Naive thymus-derived CD4-positive, alpha-beta T cell (primary cell): Measurements from ENCODE around the gene DSTN. TPM values are rescaled to one million over a fixed set of nuclear protein-coding genes. Genes with fewer than 3 reads are reported as not detected.

ENCODE experiments used
- ATAC-seq: fragments of 150-1000 bp; cut with Tn5 transposase; 2 replicates; pipeline ENCODE4 v1.10.0; 2021; ENCODE audit warnings: mild to moderate bottlenecking, moderate library complexity
- CTCF ChIA-PET: fragments of 350-600 bp; sonication (Branson Sonifier 250); formaldehyde crosslinking; loops from one replicate; lab custom pipeline; 2021; ENCODE audit warnings: antibody characterized with exemption; lab: Charles Lee
- POLR2A ChIA-PET: fragments of 350-600 bp; sonication (Branson Sonifier 250); formaldehyde crosslinking; loops from one replicate; lab custom pipeline; 2021; ENCODE audit warnings: antibody characterized with exemption, inconsistent platforms; lab: Charles Lee
- DNase-seq, 9 donors: peaks; one replicate each; pipeline versions ENCODE4 v3.0.0 to v3.0.0-alpha.2; 2020 to 2022; ENCODE audit warnings: mixed read lengths in 1 of 9
- H3K27ac ChIP-seq: one replicate; pipeline ENCODE4 v1.7.0; 2013; ENCODE audit warnings: mild to moderate bottlenecking, low read depth, low read length, moderate library complexity
- H3K27me3 ChIP-seq, 2 donors: one replicate each; pipeline ENCODE4 v1.7.0; 2013; ENCODE audit warnings: low read length in 2 of 2, mild to moderate bottlenecking in 2 of 2, moderate library complexity in 2 of 2; ENCODE audit not compliant: control insufficient read depth in 2 of 2, insufficient read depth in 2 of 2
- H3K36me3 ChIP-seq, 3 experiments: 1 replicate in 2 of 3; 2 replicates in 1 of 3; pipeline ENCODE4 v1.7.0; 2013; ENCODE audit warnings: low read length in 3 of 3, mild to moderate bottlenecking in 3 of 3, moderate library complexity in 1 of 3; ENCODE audit not compliant: insufficient read depth in 3 of 3, control insufficient read depth in 2 of 3
- H3K4me1 ChIP-seq, 2 donors: one replicate each; pipeline ENCODE4 v1.7.0; 2013; ENCODE audit warnings: low read length in 2 of 2, mild to moderate bottlenecking in 2 of 2, moderate library complexity in 1 of 2; ENCODE audit not compliant: control insufficient read depth in 2 of 2, insufficient read depth in 2 of 2
- H3K4me3 ChIP-seq: 2 replicates; pipeline ENCODE4 v1.7.0; 2013; ENCODE audit warnings: mild to moderate bottlenecking, low read length
- H3K9me3 ChIP-seq, 3 experiments: 1 replicate in 2 of 3; 2 replicates in 1 of 3; pipeline ENCODE4 v1.7.0; 2013; ENCODE audit warnings: low read length in 3 of 3; ENCODE audit not compliant: control insufficient read depth in 2 of 3
- H3K27ac Mint-ChIP-seq, 9 donors: one replicate each; pipeline ENCODE4 v1.8.0; 2020 to 2022; ENCODE audit warnings: mixed read lengths in 9 of 9, mild to moderate bottlenecking in 8 of 9, moderate library complexity in 5 of 9, inconsistent platforms in 2 of 9
- H3K27me3 Mint-ChIP-seq, 5 donors: one replicate each; pipeline ENCODE4 v1.8.0; 2021 to 2022; ENCODE audit warnings: mixed read lengths in 5 of 5, mild to moderate bottlenecking in 1 of 5
- H3K36me3 Mint-ChIP-seq, 5 donors: one replicate each; pipeline ENCODE4 v1.8.0; 2020 to 2022; ENCODE audit warnings: mixed read lengths in 5 of 5, mild to moderate bottlenecking in 3 of 5, inconsistent platforms in 1 of 5
- H3K4me1 Mint-ChIP-seq, 7 donors: one replicate each; pipeline ENCODE4 v1.8.0; 2020 to 2022; ENCODE audit warnings: mixed read lengths in 7 of 7, mild to moderate bottlenecking in 3 of 7, inconsistent platforms in 1 of 7
- H3K4me3 Mint-ChIP-seq, 10 donors: one replicate each; pipeline ENCODE4 v1.8.0; 2020 to 2022; ENCODE audit warnings: mild to moderate bottlenecking in 10 of 10, mixed read lengths in 10 of 10, moderate library complexity in 6 of 10, inconsistent platforms in 2 of 10
- H3K9me3 Mint-ChIP-seq, 11 donors: one replicate each; pipeline ENCODE4 v1.8.0; 2020 to 2022; ENCODE audit warnings: mixed read lengths in 11 of 11, mild to moderate bottlenecking in 4 of 11, inconsistent platforms in 1 of 11, moderate library complexity in 1 of 11
- intact Hi-C, 2 donors: fragments of 100-400 bp; cut with micrococcal nuclease; formaldehyde crosslinking; loops; one replicate each; pipeline ENCODE4 v1.15.1; 2023
- polyA plus RNA-seq, 2 donors: library from polyadenylated mRNA; unstranded; fragments of 300-500 nt; fragmentation: Illumina TruSeq; gene quantifications; one replicate each; pipeline ENCODE4 v1.2.3, GENCODE V29; 2021
- total RNA-seq, 6 experiments: library from RNA in 5 of 6; stranded (reverse) in 5 of 6; gene quantifications; 1 replicate in 5 of 6; 2 replicates in 1 of 6; pipeline ENCODE4 v1.2.3 and lab custom pipeline; 2021 to 2026

Gene DSTN
- total and polyA plus RNA-seq, 7 experiments from 2014 or later: 28.7 to 113 (median 38.7) TPM

DNA sequence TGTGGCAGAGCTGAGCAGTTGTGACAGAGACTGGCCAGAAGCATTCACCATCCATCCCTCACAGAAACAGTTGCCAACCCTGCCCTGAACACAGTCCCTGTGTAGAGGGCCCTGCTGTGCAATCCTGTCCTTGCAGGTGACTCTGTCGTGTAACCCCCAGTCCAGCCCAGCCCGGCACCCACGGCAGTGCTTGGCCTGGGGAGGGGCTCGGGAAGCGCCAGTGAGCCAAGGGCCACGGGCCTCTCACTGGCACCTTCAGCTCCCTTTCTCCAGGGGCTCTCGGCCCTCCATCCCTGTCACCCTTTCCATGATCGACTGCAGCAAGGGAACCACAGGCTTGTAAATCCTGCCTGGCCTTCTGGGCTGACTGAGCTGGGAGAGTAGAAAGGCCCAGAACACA, 59.1 kb downstream of the DSTN start:
- no peaks in the 10 kb centered on the region for H3K9me3 ChIP-seq
- DNase-seq: no peak
- H3K4me1 ChIP-seq: no peaks in the 10 kb centered on the region
- no peaks in the 10 kb centered on the region for H3K27me3 ChIP-seq
- no peak for ATAC-seq
- no peaks in the 10 kb centered on the region for H3K9me3 Mint-ChIP-seq
- peaks cover 0 to 80% (median 0%) of the 10 kb centered on the region in 3 experiments for H3K36me3 ChIP-seq
- no peak overlapping the region for H3K4me3 Mint-ChIP-seq
- H3K27me3 Mint-ChIP-seq: no peaks in the 10 kb centered on the region
- H3K4me1 Mint-ChIP-seq: peaks cover 0 to 2% (median 0%) of the 10 kb centered on the region in 7 donors
- no peak overlapping the region for H3K4me3 ChIP-seq
- ChIA-PET CTCF (no interaction called here), POLR2A (no interaction called here)
- H3K36me3 Mint-ChIP-seq: peaks cover 4 to 30% (median 10%) of the 10 kb centered on the region in 5 donors
- intact Hi-C loops: no loop called here
- no peak overlapping the region for H3K27ac Mint-ChIP-seq
- no peak overlapping the region for H3K27ac ChIP-seq

DNA sequence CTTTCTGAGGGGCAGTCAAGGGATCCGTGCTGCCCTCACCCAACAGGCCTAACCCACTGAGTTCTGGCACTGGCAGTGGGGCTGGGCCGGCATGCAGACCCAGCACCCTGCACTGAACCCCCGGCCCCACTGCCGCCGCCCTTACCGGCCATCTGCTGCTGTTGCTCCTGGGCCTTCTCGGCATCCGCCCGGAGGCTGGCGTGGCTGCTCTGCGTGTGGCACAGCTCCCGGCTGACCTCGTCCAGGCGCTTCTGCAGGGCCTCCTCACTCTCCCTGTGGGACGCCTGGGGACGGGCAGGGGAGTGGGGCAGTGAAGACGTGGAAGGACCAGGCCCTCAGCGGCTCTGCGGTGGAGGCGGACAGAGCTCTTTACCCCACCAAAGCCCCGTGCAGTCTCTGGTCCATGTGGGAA, 59.8 kb downstream of the DSTN start:
- no peaks in the 10 kb centered on the region for H3K27me3 ChIP-seq
- no peaks in the 10 kb centered on the region for H3K4me1 ChIP-seq
- Mint-ChIP-seq H3K36me3 (peaks cover 5 to 28% (median 10%) of the 10 kb centered on the region in 5 donors), H3K27ac (no peak overlapping the region), H3K4me1 (peaks cover 0 to 2% (median 0%) of the 10 kb centered on the region in 7 donors), H3K4me3 (no peak overlapping the region), H3K9me3 (no peaks in the 10 kb centered on the region), H3K27me3 (no peaks in the 10 kb centered on the region)
- ATAC-seq (no peak), DNase-seq (no peak)
- H3K9me3 ChIP-seq: no peaks in the 10 kb centered on the region
- H3K36me3 ChIP-seq: peaks cover 0 to 80% (median 0%) of the 10 kb centered on the region in 3 experiments
- intact Hi-C loops: no loop called here
- POLR2A ChIA-PET: interaction anchor here (1.3 kb wide), 1 partner anchor 47 kb away, joined by 3 read pairs; no protein-coding TSS in a partner anchor
- no peak overlapping the region for H3K27ac ChIP-seq
- CTCF ChIA-PET: no interaction called here
- H3K4me3 ChIP-seq: no peak overlapping the region

DNA sequence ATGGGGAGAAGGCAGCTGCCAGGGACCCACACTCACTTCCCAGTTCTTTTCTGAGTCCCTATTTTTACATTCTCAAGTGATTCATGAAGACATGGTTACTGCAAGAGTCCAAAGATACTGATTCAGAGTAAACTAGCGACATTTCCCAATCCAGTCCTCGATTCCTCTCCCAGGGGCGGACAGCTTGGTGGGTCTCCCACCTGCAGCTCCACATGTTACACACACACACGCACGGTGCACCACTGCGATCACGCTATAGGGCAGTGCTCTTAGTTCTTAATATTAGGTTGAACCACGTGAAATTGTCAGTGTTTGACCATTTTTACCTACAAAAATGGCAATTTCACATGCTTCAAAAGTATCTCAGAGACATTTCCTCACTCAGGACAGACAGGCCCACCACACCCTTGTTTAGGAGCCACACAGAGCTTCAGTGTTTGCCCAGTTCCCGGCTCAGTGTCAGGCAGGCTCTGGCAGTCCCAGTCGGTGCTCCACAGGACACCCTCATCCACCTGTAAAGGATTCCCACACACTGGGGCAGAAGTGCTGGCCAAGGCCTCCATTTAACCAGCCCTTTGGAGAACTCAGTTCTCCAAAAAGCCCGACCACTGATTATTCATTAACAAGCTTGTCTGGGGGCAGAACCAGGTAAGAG, 60.4 kb downstream of the DSTN start:
- H3K27ac Mint-ChIP-seq: no peak overlapping the region
- peaks cover 0 to 2% (median 0%) of the 10 kb centered on the region in 7 donors for H3K4me1 Mint-ChIP-seq
- Histone ChIP-seq H3K4me3 (no peak overlapping the region), H3K9me3 (no peaks in the 10 kb centered on the region), H3K27ac (no peak overlapping the region), H3K4me1 (no peaks in the 10 kb centered on the region), H3K36me3 (peaks cover 0 to 79% (median 0%) of the 10 kb centered on the region in 3 experiments), H3K27me3 (no peaks in the 10 kb centered on the region)
- H3K9me3 Mint-ChIP-seq: no peaks in the 10 kb centered on the region
- DNase-seq: no peak
- no peak overlapping the region for H3K4me3 Mint-ChIP-seq
- intact Hi-C loops: no loop called here
- ATAC-seq: no peak
- peaks cover 5 to 32% (median 10%) of the 10 kb centered on the region in 5 donors for H3K36me3 Mint-ChIP-seq
- H3K27me3 Mint-ChIP-seq: no peaks in the 10 kb centered on the region
- POLR2A ChIA-PET: interaction anchor here (1.3 kb wide), 1 partner anchor 48 kb away, joined by 3 read pairs; no protein-coding TSS in a partner anchor
- CTCF ChIA-PET: no interaction called here

DNA sequence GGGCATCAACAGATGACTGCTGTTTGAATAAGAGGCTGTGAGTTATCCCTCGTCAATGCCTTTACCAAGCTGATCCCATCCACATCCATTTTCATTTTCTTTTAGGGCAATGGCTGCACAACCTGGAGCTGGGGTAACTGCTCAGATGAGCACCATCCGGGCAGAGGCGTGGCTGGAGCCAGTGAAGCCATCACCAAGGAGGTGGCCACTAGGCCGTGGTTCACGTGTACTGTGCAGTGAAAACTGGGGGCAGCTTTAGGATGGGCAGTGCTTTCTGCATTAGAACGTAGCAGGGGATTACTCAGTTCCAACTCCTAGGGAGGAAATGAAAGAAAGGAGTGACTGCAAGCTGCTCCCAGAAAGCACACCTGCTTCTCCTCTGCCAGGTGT, 60.9 kb downstream of the DSTN start:
- no peaks in the 10 kb centered on the region for H3K27me3 ChIP-seq
- H3K9me3 ChIP-seq: no peaks in the 10 kb centered on the region
- POLR2A ChIA-PET: interaction anchor here (1.3 kb wide), 1 partner anchor 48 kb away, joined by 3 read pairs; no protein-coding TSS in a partner anchor
- DNase-seq (no peak), ATAC-seq (no peak)
- Mint-ChIP-seq H3K27me3 (no peaks in the 10 kb centered on the region), H3K27ac (no peak overlapping the region), H3K4me3 (no peak overlapping the region), H3K9me3 (no peaks in the 10 kb centered on the region), H3K36me3 (peaks cover 5 to 34% (median 10%) of the 10 kb centered on the region in 5 donors), H3K4me1 (peaks cover 0 to 5% (median 0%) of the 10 kb centered on the region in 7 donors)
- H3K27ac ChIP-seq: no peak overlapping the region
- peaks cover 0 to 82% (median 0%) of the 10 kb centered on the region in 3 experiments for H3K36me3 ChIP-seq
- no peak overlapping the region for H3K4me3 ChIP-seq
- CTCF ChIA-PET: no interaction called here
- no peaks in the 10 kb centered on the region for H3K4me1 ChIP-seq
- intact Hi-C loops: no loop called here

- H3K36me3 ChIP-seq: peaks cover 0 to 86% (median 0%) of the 10 kb centered on the region in 3 experiments
- peak overlapping the region in 2 of 9 donors; percentile 4 to 41 for H3K27ac Mint-ChIP-seq
- no peaks in the 10 kb centered on the region for H3K9me3 ChIP-seq
- no peaks in the 10 kb centered on the region for H3K9me3 Mint-ChIP-seq
- H3K27ac ChIP-seq: no peak overlapping the region
- no peaks in the 10 kb centered on the region for H3K27me3 Mint-ChIP-seq
- H3K4me3 ChIP-seq: no peak overlapping the region
- POLR2A ChIA-PET: no interaction called here
- H3K27me3 ChIP-seq: no peaks in the 10 kb centered on the region
- H3K4me1 ChIP-seq: no peaks in the 10 kb centered on the region
- no peak overlapping the region for H3K4me3 Mint-ChIP-seq
- no peak for ATAC-seq
- CTCF ChIA-PET: no interaction called here
- intact Hi-C loops: no loop called here
- peaks cover 5 to 35% (median 8%) of the 10 kb centered on the region in 5 donors for H3K36me3 Mint-ChIP-seq
- DNase-seq: no peak
- H3K4me1 Mint-ChIP-seq: peaks cover 0 to 6% (median 0%) of the 10 kb centered on the region in 7 donors
Measured at GRCh38 chr20:17631576-17632319, 61.9 kb downstream of the DSTN start.

GRCh38 chr20:17633221-17633849, 63.5 kb downstream of the DSTN start:
- H3K4me1 Mint-ChIP-seq: peaks cover 0 to 6% (median 0%) of the 10 kb centered on the region in 7 donors
- Histone ChIP-seq H3K27me3 (no peaks in the 10 kb centered on the region), H3K4me3 (no peak overlapping the region), H3K4me1 (no peaks in the 10 kb centered on the region), H3K36me3 (peaks cover 0 to 79% (median 0%) of the 10 kb centered on the region in 3 experiments), H3K27ac (no peak overlapping the region), H3K9me3 (no peaks in the 10 kb centered on the region)
- POLR2A ChIA-PET: no interaction called here
- H3K27ac Mint-ChIP-seq: no peak overlapping the region
- no peaks in the 10 kb centered on the region for H3K27me3 Mint-ChIP-seq
- H3K4me3 Mint-ChIP-seq: no peak overlapping the region
- no peak for DNase-seq
- intact Hi-C loops: no loop called here
- CTCF ChIA-PET: no interaction called here
- no peak for ATAC-seq
- no peaks in the 10 kb centered on the region for H3K9me3 Mint-ChIP-seq
- H3K36me3 Mint-ChIP-seq: peaks cover 1 to 35% (median 4%) of the 10 kb centered on the region in 5 donors
